WTC11 (cell line): ENCODE data around the gene TNFRSF19. TPM values are rescaled to one million over a fixed set of nuclear protein-coding genes. Genes with fewer than 3 reads are reported as not detected.

Experiments
- ATAC-seq: fragments of 200-7000 bp; cut with Tn5 transposase; 2 replicates; pipeline ENCODE4 v1.10.0; 2021; ENCODE audit warnings: mild to moderate bottlenecking, moderate library complexity
- CTCF ChIA-PET: fragments of 300-600 bp; sonication (Branson Sonifier 250); formaldehyde crosslinking; loops from one replicate; lab custom pipeline; 2021; ENCODE audit warnings: antibody characterized with exemption; lab: Charles Lee
- POLR2A ChIA-PET: fragments of 350-600 bp; sonication (Branson Sonifier 250); formaldehyde crosslinking; loops from one replicate; lab custom pipeline; 2021; ENCODE audit warnings: antibody characterized with exemption; lab: Charles Lee
- DNase-seq: peaks from one replicate; pipeline ENCODE4 v3.0.0; 2021; ENCODE audit warnings: low spot score
- H3K27ac Mint-ChIP-seq: 2 replicates; pipeline ENCODE4 v1.8.0; 2021; ENCODE audit warnings: mixed read lengths
- H3K27me3 Mint-ChIP-seq: 2 replicates; pipeline ENCODE4 v1.8.0; 2021; ENCODE audit warnings: low read depth, mild to moderate bottlenecking, moderate library complexity, mixed read lengths
- H3K36me3 Mint-ChIP-seq: 2 replicates; pipeline ENCODE4 v1.8.0; 2021; ENCODE audit warnings: mixed read lengths
- H3K4me1 Mint-ChIP-seq: 2 replicates; pipeline ENCODE4 v1.8.0; 2022; ENCODE audit warnings: mixed read lengths
- H3K4me3 Mint-ChIP-seq: 2 replicates; pipeline ENCODE4 v1.8.0; 2021; ENCODE audit warnings: mild to moderate bottlenecking, moderate library complexity, mixed read lengths
- H3K9me3 Mint-ChIP-seq: 2 replicates; pipeline ENCODE4 v1.8.0; 2021; ENCODE audit warnings: mixed read lengths
- AR ChIP-seq: fragments of 250-450 bp; sonication (Bioruptor Pico); IDR thresholded peaks from 2 replicates; pipeline ENCODE4 v1.9.0; 2021; ENCODE audit warnings: mild to moderate bottlenecking
- ATF2 ChIP-seq: sonication (generic); formaldehyde crosslinking; IDR thresholded peaks from 2 replicates; pipeline ENCODE4 v1.8.1; 2022; ENCODE audit warnings: low read depth, missing genetic modification reagents, borderline replicate concordance
- ATF6 ChIP-seq: sonication (generic); formaldehyde crosslinking; IDR thresholded peaks from 2 replicates; pipeline ENCODE4 v1.8.1; 2023; ENCODE audit warnings: mild to moderate bottlenecking, missing genetic modification reagents
- CREM ChIP-seq: sonication (generic); formaldehyde crosslinking; IDR thresholded peaks from 2 replicates; pipeline ENCODE4 v1.8.1; 2022; ENCODE audit warnings: mild to moderate bottlenecking, missing genetic modification reagents, moderate library complexity
- ETV6 ChIP-seq: sonication (generic); formaldehyde crosslinking; IDR thresholded peaks from 2 replicates; pipeline ENCODE4 v1.8.1; 2022; ENCODE audit warnings: mild to moderate bottlenecking, missing genetic modification reagents
- FOXP1 ChIP-seq: sonication (generic); formaldehyde crosslinking; IDR thresholded peaks from 2 replicates; pipeline ENCODE4 v1.8.0; 2022; ENCODE audit warnings: missing genetic modification reagents, mild to moderate bottlenecking, moderate library complexity, borderline replicate concordance
- MAX ChIP-seq: sonication (generic); formaldehyde crosslinking; IDR thresholded peaks from 2 replicates; pipeline ENCODE4 v1.8.0; 2022; ENCODE audit warnings: mild to moderate bottlenecking, missing genetic modification reagents
- MXD4 ChIP-seq: fragments of 250-450 bp; sonication (Bioruptor Pico); IDR thresholded peaks from 2 replicates; pipeline ENCODE4 v1.8.0; 2021; ENCODE audit warnings: mild to moderate bottlenecking, moderate library complexity, borderline replicate concordance
- NR1H2 ChIP-seq: sonication (generic); formaldehyde crosslinking; IDR thresholded peaks from 2 replicates; pipeline ENCODE4 v1.9.0; 2021; ENCODE audit warnings: mild to moderate bottlenecking, moderate library complexity, missing genetic modification reagents
- PRDM15 ChIP-seq: sonication (generic); formaldehyde crosslinking; IDR thresholded peaks from 2 replicates; pipeline ENCODE4 v1.8.0; 2022; ENCODE audit warnings: missing genetic modification reagents
- RORB ChIP-seq: fragments of 250-450 bp; sonication (Bioruptor Pico); IDR thresholded peaks from 2 replicates; pipeline ENCODE4 v1.9.0; 2021; ENCODE audit warnings: mild to moderate bottlenecking
- STAT6 ChIP-seq: sonication (generic); formaldehyde crosslinking; conservative IDR thresholded peaks from 2 replicates; pipeline ENCODE4 v1.8.1; 2023; ENCODE audit warnings: mild to moderate bottlenecking, low read depth, missing genetic modification reagents, moderate library complexity
- TCF7 ChIP-seq: sonication (generic); formaldehyde crosslinking; IDR thresholded peaks from 2 replicates; pipeline ENCODE4 v1.8.0; 2022; ENCODE audit warnings: mild to moderate bottlenecking, low read depth, missing genetic modification reagents, moderate library complexity
- ZNF232 ChIP-seq: sonication (generic); formaldehyde crosslinking; IDR thresholded peaks from 2 replicates; pipeline ENCODE4 v1.8.0; 2022; ENCODE audit warnings: mild to moderate bottlenecking, missing genetic modification reagents
- ZNF263 ChIP-seq: sonication (generic); formaldehyde crosslinking; IDR thresholded peaks from 2 replicates; pipeline ENCODE4 v1.8.1; 2022; ENCODE audit warnings: low read depth, mild to moderate bottlenecking, moderate library complexity, missing genetic modification reagents
- ZNF317 ChIP-seq: sonication (generic); formaldehyde crosslinking; IDR thresholded peaks from 2 replicates; pipeline ENCODE4 v1.8.1; 2023; ENCODE audit warnings: low read depth, mild to moderate bottlenecking, moderate library complexity, missing genetic modification reagents, borderline replicate concordance
- ZNF423 ChIP-seq: fragments of 250-450 bp; sonication (Bioruptor Pico); IDR thresholded peaks from 2 replicates; pipeline ENCODE4 v2.1.2; 2022; ENCODE audit warnings: mild to moderate bottlenecking, moderate library complexity
- total RNA-seq: library from RNA; stranded (reverse); gene quantifications from 3 replicates; pipeline ENCODE4 v1.2.3, GENCODE V29; 2021

The TNFRSF19 gene
- total RNA-seq, 1 experiment from 2014 or later: 0.20 TPM

GRCh38 chr13:23609414-23609760, 39.2 kb downstream of the TNFRSF19 start:
- TF ChIP-seq ZNF263 (CRISPR knock-in tag) (no peak), ETV6 (CRISPR knock-in tag) (no peak)
- Mint-ChIP-seq H3K27ac (no peak overlapping the region), H3K36me3 (no peaks in the 10 kb centered on the region), H3K27me3 (no peaks in the 10 kb centered on the region; the same call in 1 of the 2 replicates), H3K4me1 (peaks cover 29% of the 10 kb centered on the region), H3K4me3 (no peak overlapping the region), H3K9me3 (no peaks in the 10 kb centered on the region)
- ChIA-PET CTCF (no interaction called here), POLR2A (no interaction called here)
- DNase-seq: no peak
- no peak for ATAC-seq

GRCh38 chr13:23609874-23610576, 39.8 kb downstream of the TNFRSF19 start:
- H3K36me3 Mint-ChIP-seq: no peaks in the 10 kb centered on the region
- DNase-seq (no peak), ATAC-seq (no peak)
- no peaks in the 10 kb centered on the region for H3K9me3 Mint-ChIP-seq
- ChIA-PET POLR2A (no interaction called here), CTCF (no interaction called here)
- no peak overlapping the region for H3K4me3 Mint-ChIP-seq
- H3K4me1 Mint-ChIP-seq: peaks cover 29% of the 10 kb centered on the region
- no peak overlapping the region for H3K27ac Mint-ChIP-seq
- no peaks in the 10 kb centered on the region; the same call in 1 of the 2 replicates for H3K27me3 Mint-ChIP-seq
- TF ChIP-seq ZNF423 (CRISPR knock-in tag) (no peak), CREM (CRISPR knock-in tag) (no peak), ATF2 (no peak), AR (CRISPR knock-in tag) (no peak), ATF6 (CRISPR knock-in tag) (no peak), PRDM15 (CRISPR knock-in tag) (no peak), MXD4 (no peak)

GRCh38 chr13:23610966-23611491, 40.8 kb downstream of the TNFRSF19 start:
- POLR2A ChIA-PET: no interaction called here
- Mint-ChIP-seq H3K4me3 (no peak overlapping the region), H3K27me3 (no peaks in the 10 kb centered on the region; the same call in 1 of the 2 replicates), H3K9me3 (no peaks in the 10 kb centered on the region), H3K27ac (no peak overlapping the region), H3K4me1 (peaks cover 34% of the 10 kb centered on the region), H3K36me3 (no peaks in the 10 kb centered on the region)
- DNase-seq: no peak
- no peak for ATAC-seq
- CTCF ChIA-PET: no interaction called here
- TF ChIP-seq TCF7 (CRISPR knock-in tag) (no peak), STAT6 (CRISPR knock-in tag) (no peak), NR1H2 (CRISPR knock-in tag) (no peak), MAX (CRISPR knock-in tag) (no peak), RORB (CRISPR knock-in tag) (no peak), ZNF317 (no peak), ZNF232 (CRISPR knock-in tag) (no peak), FOXP1 (CRISPR knock-in tag) (no peak)
